Body of pancreas (tissue), 4 donors: ENCODE results near the gene DNAAF9.

Source experiments
- CTCF ChIP-seq, 7 experiments: fragments of 450-650 bp in 4 of 7; fragments of 200-600 bp in 3 of 7; sonication (generic) in 3 of 7; IDR thresholded peaks; one replicate each; pipeline ENCODE4 v1.5.1; 2016 to 2019; ENCODE audit warnings: antibody characterized with exemption in 7 of 7
- POLR2A ChIP-seq, 3 donors: fragments of 450-650 bp; IDR thresholded peaks; one replicate each; pipeline ENCODE4 v1.6.1; 2016; ENCODE audit warnings: antibody characterized with exemption in 3 of 3, mild to moderate bottlenecking in 2 of 3

- no peak for TF ChIP-seq CTCF (IDR thresholded peaks at IDR 0.05)
- no peak for TF ChIP-seq POLR2A (IDR thresholded peaks at IDR 0.05)
These were observed 29.8 kb downstream of the DNAAF9 start for GRCh38 chr20:3377644-3378043.
